Peyer's patch (tissue), 4 donors: ENCODE results near the gene PLCXD1.

ENCODE experiments used
- CTCF ChIP-seq, 6 experiments: fragments of 450-650 bp in 4 of 6; fragments of 200-600 bp in 2 of 6; sonication (generic) in 1 of 6; IDR thresholded peaks; one replicate each; pipeline ENCODE4 v1.5.1; 2017 to 2019; ENCODE audit warnings: antibody characterized with exemption in 6 of 6, mild to moderate bottlenecking in 3 of 6, moderate library complexity in 1 of 6
- POLR2A ChIP-seq, 2 donors: fragments of 450-650 bp; IDR thresholded peaks; one replicate each; pipeline ENCODE4 v1.5.1; 2017; ENCODE audit warnings: antibody characterized with exemption in 2 of 2, mild to moderate bottlenecking in 2 of 2, moderate library complexity in 2 of 2

DNA sequence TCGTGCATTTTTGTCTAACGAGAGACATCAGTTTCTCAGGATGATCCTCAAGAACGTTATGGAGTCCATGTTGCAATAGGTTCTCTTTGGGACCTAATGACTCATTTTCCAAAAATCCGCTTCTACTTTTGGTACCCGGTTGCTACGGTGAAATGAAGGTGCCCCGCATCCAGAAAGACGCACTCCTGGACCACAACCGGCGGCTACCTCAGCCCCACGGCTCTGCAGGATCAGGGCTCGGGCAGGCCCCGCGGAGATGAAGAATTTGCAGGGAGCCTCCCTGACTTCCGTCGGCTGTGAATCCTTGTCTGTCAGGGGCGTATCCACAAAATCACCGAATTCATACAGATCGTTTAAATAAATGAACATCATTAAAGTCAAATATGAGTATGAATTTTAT, 21.8 kb downstream of the PLCXD1 start:
- no peak for TF ChIP-seq CTCF (IDR thresholded peaks at IDR 0.05)
- no peak for TF ChIP-seq POLR2A (IDR thresholded peaks at IDR 0.05)
